Measurements from ENCODE around the gene RFX5. TPM values are rescaled to one million over a fixed set of nuclear protein-coding genes. Genes with fewer than 3 reads are reported as not detected.
A peak's percentile ranks its signal among the peaks of the same experiment; 100 is the strongest.

RFX5 gene
- total and polyA plus RNA-seq, 9 of the 15 experiments (the other 6 are each of a cell fraction or from before 2014, with no cell fraction given): 3.8 to 48.2 (median 32.2) TPM

- TF ChIP-seq THRA (IDR thresholded peaks at IDR 0.05) (no peak), ZNF589 (CRISPR knock-in tag; IDR thresholded peaks at IDR 0.05; ENCODE audit: low read depth) (no peak), HMG20A (CRISPR knock-in tag; conservative IDR thresholded peaks at IDR 0.05) (no peak), ZNF431 (CRISPR knock-in tag; IDR thresholded peaks at IDR 0.05) (no peak), CCAR2 (IDR thresholded peaks at IDR 0.05; ENCODE audit: low read depth, low read length) (no peak), HDAC2 (IDR thresholded peaks at IDR 0.05) (no peak), ZEB2 (IDR thresholded peaks at IDR 0.05) (no peak), BRCA1 (IDR thresholded peaks at IDR 0.05) (no peak), BRCA1 (CRISPR knock-in tag; IDR thresholded peaks at IDR 0.05) (no peak), HLTF (IDR thresholded peaks at IDR 0.05) (no peak), RCOR1 (IDR thresholded peaks at IDR 0.05; ENCODE audit: borderline replicate concordance in 1 of 2, low read depth in 2 of 2, low read length in 2 of 2) (0 out of 4 replicates have a peak, but pooled peaks of 1 of the 2 experiments have one; percentile 12), ZNF696 (CRISPR knock-in tag; conservative IDR thresholded peaks at IDR 0.05) (no peak), NR0B1 (IDR thresholded peaks at IDR 0.05; ENCODE audit: partially characterized antibody) (no peak), SUPT5H (IDR thresholded peaks at IDR 0.05) (peak; percentile 67), ZNF398 (CRISPR knock-in tag; IDR thresholded peaks at IDR 0.05) (no peak), FOXP1 (CRISPR knock-in tag; IDR thresholded peaks at IDR 0.05) (no peak), MECOM (CRISPR knock-in tag; IDR thresholded peaks at IDR 0.05) (no peak), MNT (conservative IDR thresholded peaks at IDR 0.05) (peak; percentile 94 to 96), IFI16 (CRISPR knock-in tag; IDR thresholded peaks at IDR 0.05) (no peak), RBM15 (IDR thresholded peaks at IDR 0.05; ENCODE audit: insufficient read depth, low read length) (no peak), STAT5A (IDR thresholded peaks at IDR 0.05; ENCODE audit: borderline replicate concordance, low read length) (no peak), MYNN (IDR thresholded peaks at IDR 0.05) (no peak), MYNN (CRISPR knock-in tag; IDR thresholded peaks at IDR 0.05) (no peak), USF2 (CRISPR knock-in tag; IDR thresholded peaks at IDR 0.05) (no peak; the same call in 1 of the 2 replicates)
These were observed at the start of gene RFX5 (continued) for GRCh38 chr1:151346769-151347522.

Measured in K562 (cell line).